Measurements from ENCODE around the gene CD68.
A peak's percentile ranks its signal among the peaks of the same experiment; 100 is the strongest.

CD68 gene

DNA sequence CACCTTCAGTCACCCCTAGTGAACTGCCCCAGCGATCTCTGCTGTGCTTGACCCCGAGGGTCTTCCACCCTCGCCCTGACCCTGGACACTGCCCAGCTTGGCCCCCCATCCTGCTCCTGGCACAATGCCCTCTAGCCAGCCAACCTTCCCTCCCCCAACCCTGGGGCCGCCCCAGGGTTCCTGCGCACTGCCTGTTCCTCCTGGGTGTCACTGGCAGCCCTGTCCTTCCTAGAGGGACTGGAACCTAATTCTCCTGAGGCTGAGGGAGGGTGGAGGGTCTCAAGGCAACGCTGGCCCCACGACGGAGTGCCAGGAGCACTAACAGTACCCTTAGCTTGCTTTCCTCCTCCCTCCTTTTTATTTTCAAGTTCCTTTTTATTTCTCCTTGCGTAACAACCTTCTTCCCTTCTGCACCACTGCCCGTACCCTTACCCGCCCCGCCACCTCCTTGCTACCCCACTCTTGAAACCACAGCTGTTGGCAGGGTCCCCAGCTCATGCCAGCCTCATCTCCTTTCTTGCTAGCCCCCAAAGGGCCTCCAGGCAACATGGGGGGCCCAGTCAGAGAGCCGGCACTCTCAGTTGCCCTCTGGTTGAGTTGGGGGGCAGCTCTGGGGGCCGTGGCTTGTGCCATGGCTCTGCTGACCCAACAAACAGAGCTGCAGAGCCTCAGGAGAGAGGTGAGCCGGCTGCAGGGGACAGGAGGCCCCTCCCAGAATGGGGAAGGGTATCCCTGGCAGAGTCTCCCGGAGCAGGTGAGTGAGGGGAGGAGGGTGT, 20.7 kb upstream of the CD68 start, which contains the start of gene TNFSF13:
Gene TNFSF13 (plus strand): TSS at position 207 of the 776 bp plus-strand sequence. CDS start 290 bp downstream, at position 497.
- Histone ChIP-seq H3K36me3 (ENCODE audit: control insufficient read depth in 1 of 2, insufficient read depth in 2 of 2, low read length in 2 of 2) (peaks cover 4 to 8% of the 10 kb centered on the region in 2 experiments), H3K14ac (ENCODE audit: low read length) (peak within 1 kb of the TSS; percentile 20), H4K91ac (ENCODE audit: low read depth, low read length) (peak within 1 kb of the TSS; percentile 65), H3K4me3 (ENCODE audit: low read depth, low read length) (no peak within 1 kb of the TSS), H2AFZ (ENCODE audit: insufficient read depth, low read length, poor library complexity) (peak within 1 kb of the TSS; percentile 57), H3K23ac (ENCODE audit: low read length) (no peak within 1 kb of the TSS), H4K8ac (ENCODE audit: low read depth, low read length) (peak within 1 kb of the TSS; percentile 70), H2BK12ac (ENCODE audit: low read length) (no peak within 1 kb of the TSS), H3K18ac (ENCODE audit: low read length) (no peak within 1 kb of the TSS), H3K79me1 (ENCODE audit: low read length) (peaks cover 11% of the 10 kb centered on the region), H3K27me3 (ENCODE audit: insufficient read depth, low read length) (no peaks in the 10 kb centered on the region), H3K4me1 (ENCODE audit: control insufficient read depth in 1 of 2, insufficient read depth in 2 of 2, low read length in 2 of 2) (peaks cover 4 to 12% of the 10 kb centered on the region in 2 experiments), H2AK5ac (ENCODE audit: low read length) (peak within 1 kb of the TSS; percentile 48), H2BK120ac (ENCODE audit: insufficient read depth, low read length, poor library complexity) (no peak within 1 kb of the TSS), H4K12ac (ENCODE audit: low read depth, low read length) (peak within 1 kb of the TSS; percentile 22), H3K9me3 (ENCODE audit: insufficient read depth, low read depth, low read length) (no peaks in the 10 kb centered on the region), H3K27ac (ENCODE audit: low read depth, low read length) (no peak within 1 kb of the TSS), H2BK5ac (ENCODE audit: low read depth, low read length, poor library complexity) (no peak within 1 kb of the TSS), H3K4ac (ENCODE audit: low read depth, low read length) (peak within 1 kb of the TSS; percentile 12), H3K79me2 (ENCODE audit: control insufficient read depth, insufficient read depth, low read length, poor library complexity) (peaks cover 11% of the 10 kb centered on the region), H3K9ac (ENCODE audit: low read length) (peak within 1 kb of the TSS; percentile 8), H3K4me2 (ENCODE audit: low read length) (peak within 1 kb of the TSS; percentile 41)
- no peak for DNase-seq
- no CpG with 5 or more reads among the region's 16 CpGs for WGBS (ENCODE audit: extremely low coverage, insufficient coverage, insufficient read length)

DNA sequence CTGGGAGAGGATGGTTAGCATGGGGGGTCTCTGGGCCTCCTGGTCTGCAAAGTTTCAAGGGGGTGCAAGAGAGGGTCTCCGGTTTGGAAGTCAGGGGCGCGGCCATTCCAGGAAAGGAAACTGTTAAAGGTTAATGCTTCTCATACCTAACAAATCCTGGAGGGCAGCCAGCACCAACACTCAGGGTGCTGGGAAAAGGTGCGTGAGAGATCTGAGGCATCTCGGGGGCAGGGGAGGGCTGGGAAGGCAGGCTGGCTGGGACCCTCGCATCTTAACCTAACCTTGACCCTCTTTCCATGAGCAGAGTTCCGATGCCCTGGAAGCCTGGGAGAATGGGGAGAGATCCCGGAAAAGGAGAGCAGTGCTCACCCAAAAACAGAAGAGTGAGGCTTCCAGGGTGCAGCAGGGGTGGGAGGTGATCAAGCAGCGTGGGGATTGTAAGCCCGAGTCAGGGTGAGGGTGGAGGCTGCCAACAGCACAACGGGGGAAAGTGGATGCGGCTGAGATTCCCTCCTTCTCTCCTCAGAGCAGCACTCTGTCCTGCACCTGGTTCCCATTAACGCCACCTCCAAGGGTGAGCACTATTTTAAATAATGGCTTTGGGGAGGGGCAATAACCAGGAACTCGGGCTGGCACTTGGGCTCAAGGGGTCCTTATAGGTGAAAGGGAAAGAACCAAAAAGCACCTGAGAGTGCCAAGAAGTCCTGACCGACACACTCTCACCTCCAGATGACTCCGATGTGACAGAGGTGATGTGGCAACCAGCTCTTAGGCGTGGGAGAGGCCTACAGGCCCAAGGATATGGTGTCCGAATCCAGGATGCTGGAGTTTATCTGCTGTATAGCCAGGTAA, 19.9 kb upstream of the CD68 start:
- H3K4me3 ChIP-seq (ENCODE audit: low read depth, low read length), result no peak overlapping the region
- no peak overlapping the region for H2AFZ ChIP-seq (ENCODE audit: insufficient read depth, low read length, poor library complexity)
- H3K27ac ChIP-seq (ENCODE audit: low read depth, low read length), result no peak overlapping the region
- peaks cover 11% of the 10 kb centered on the region for H3K79me1 ChIP-seq (ENCODE audit: low read length)
- no peak overlapping the region for H4K12ac ChIP-seq (ENCODE audit: low read depth, low read length)
- no peak overlapping the region for H3K14ac ChIP-seq (ENCODE audit: low read length)
- H3K4me2 ChIP-seq (ENCODE audit: low read length), result no peak overlapping the region
- no peak overlapping the region for H3K18ac ChIP-seq (ENCODE audit: low read length)
- H2AK5ac ChIP-seq (ENCODE audit: low read length), result no peak overlapping the region
- no peak overlapping the region for H2BK5ac ChIP-seq (ENCODE audit: low read depth, low read length, poor library complexity)
- DNase-seq, result no peak
- H4K91ac ChIP-seq (ENCODE audit: low read depth, low read length), result no peak overlapping the region
- H2BK12ac ChIP-seq (ENCODE audit: low read length), result no peak overlapping the region
- peaks cover 11% of the 10 kb centered on the region for H3K79me2 ChIP-seq (ENCODE audit: control insufficient read depth, insufficient read depth, low read length, poor library complexity)
- WGBS (ENCODE audit: extremely low coverage, insufficient coverage, insufficient read length), result no CpG with 5 or more reads among the region's 18 CpGs
- no peak overlapping the region for H4K8ac ChIP-seq (ENCODE audit: low read depth, low read length)
- H3K36me3 ChIP-seq (ENCODE audit: control insufficient read depth in 1 of 2, insufficient read depth in 2 of 2, low read length in 2 of 2), result peaks cover 10 to 12% of the 10 kb centered on the region in 2 experiments
- no peaks in the 10 kb centered on the region for H3K9me3 ChIP-seq (ENCODE audit: insufficient read depth, low read depth, low read length)
- H3K4ac ChIP-seq (ENCODE audit: low read depth, low read length), result no peak overlapping the region
- H2BK120ac ChIP-seq (ENCODE audit: insufficient read depth, low read length, poor library complexity), result no peak overlapping the region
- no peak overlapping the region for H3K9ac ChIP-seq (ENCODE audit: low read length)
- H3K27me3 ChIP-seq (ENCODE audit: insufficient read depth, low read length), result no peaks in the 10 kb centered on the region
- H3K4me1 ChIP-seq (ENCODE audit: control insufficient read depth in 1 of 2, insufficient read depth in 2 of 2, low read length in 2 of 2), result peaks cover 4 to 12% of the 10 kb centered on the region in 2 experiments
- H3K23ac ChIP-seq (ENCODE audit: low read length), result no peak overlapping the region

DNA sequence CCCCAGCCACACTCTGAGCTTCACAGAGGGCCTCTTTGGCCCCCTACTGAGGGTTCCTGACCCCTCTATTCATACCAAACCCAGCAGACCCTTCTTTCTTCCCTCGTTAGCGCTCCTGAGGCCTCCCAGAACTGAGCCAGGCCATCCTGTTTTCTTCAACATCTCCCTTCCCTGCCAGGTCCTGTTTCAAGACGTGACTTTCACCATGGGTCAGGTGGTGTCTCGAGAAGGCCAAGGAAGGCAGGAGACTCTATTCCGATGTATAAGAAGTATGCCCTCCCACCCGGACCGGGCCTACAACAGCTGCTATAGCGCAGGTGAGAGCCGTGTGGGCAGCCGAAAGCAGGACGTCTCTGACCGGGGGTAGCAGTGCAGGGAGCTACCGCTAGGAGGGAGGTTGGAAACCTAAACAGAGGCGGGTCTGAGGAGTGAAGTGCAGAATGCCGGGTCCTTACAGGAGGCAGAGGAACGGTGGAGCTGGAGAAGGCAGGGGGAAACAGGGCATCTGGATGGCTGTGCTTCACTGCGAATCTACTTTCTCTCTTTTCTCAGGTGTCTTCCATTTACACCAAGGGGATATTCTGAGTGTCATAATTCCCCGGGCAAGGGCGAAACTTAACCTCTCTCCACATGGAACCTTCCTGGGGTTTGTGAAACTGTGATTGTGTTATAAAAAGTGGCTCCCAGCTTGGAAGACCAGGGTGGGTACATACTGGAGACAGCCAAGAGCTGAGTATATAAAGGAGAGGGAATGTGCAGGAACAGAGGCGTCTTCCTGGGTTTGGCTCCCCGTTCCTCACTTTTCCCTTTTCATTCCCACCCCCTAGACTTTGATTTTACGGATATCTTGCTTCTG, 19.0 kb upstream of the CD68 start:
- Histone ChIP-seq H2AK5ac (ENCODE audit: low read length) (peak overlapping the region; percentile 16), H3K18ac (ENCODE audit: low read length) (no peak overlapping the region), H3K79me2 (ENCODE audit: control insufficient read depth, insufficient read depth, low read length, poor library complexity) (peaks cover 11% of the 10 kb centered on the region), H4K12ac (ENCODE audit: low read depth, low read length) (no peak overlapping the region), H3K27ac (ENCODE audit: low read depth, low read length) (peak overlapping the region; percentile 19), H3K14ac (ENCODE audit: low read length) (peak overlapping the region; percentile 29), H3K4me1 (ENCODE audit: control insufficient read depth in 1 of 2, insufficient read depth in 2 of 2, low read length in 2 of 2) (peaks cover 4 to 12% of the 10 kb centered on the region in 2 experiments), H3K4me2 (ENCODE audit: low read length) (peak overlapping the region; percentile 97), H3K23ac (ENCODE audit: low read length) (no peak overlapping the region), H3K79me1 (ENCODE audit: low read length) (peaks cover 11% of the 10 kb centered on the region), H2BK120ac (ENCODE audit: insufficient read depth, low read length, poor library complexity) (no peak overlapping the region), H2BK12ac (ENCODE audit: low read length) (no peak overlapping the region), H3K9me3 (ENCODE audit: insufficient read depth, low read depth, low read length) (no peaks in the 10 kb centered on the region), H2AFZ (ENCODE audit: insufficient read depth, low read length, poor library complexity) (peak overlapping the region; percentile 26), H3K4me3 (ENCODE audit: low read depth, low read length) (no peak overlapping the region), H3K4ac (ENCODE audit: low read depth, low read length) (no peak overlapping the region), H4K8ac (ENCODE audit: low read depth, low read length) (peak overlapping the region; percentile 63), H2BK5ac (ENCODE audit: low read depth, low read length, poor library complexity) (no peak overlapping the region), H4K91ac (ENCODE audit: low read depth, low read length) (peak overlapping the region; percentile 51), H3K27me3 (ENCODE audit: insufficient read depth, low read length) (no peaks in the 10 kb centered on the region), H3K9ac (ENCODE audit: low read length) (peak overlapping the region; percentile 8), H3K36me3 (ENCODE audit: control insufficient read depth in 1 of 2, insufficient read depth in 2 of 2, low read length in 2 of 2) (peaks cover 18 to 20% of the 10 kb centered on the region in 2 experiments)
- peak; percentile 74 to 89 for DNase-seq
- no CpG with 5 or more reads among the region's 22 CpGs for WGBS (ENCODE audit: extremely low coverage, insufficient coverage, insufficient read length)
